GM21423 (cell line): ENCODE data around the gene SYNDIG1.

Source experiments
- ATAC-seq: cut with Tn5 transposase; IDR thresholded peaks from one replicate; pipeline ENCODE4 v1.9.1; 2021; ENCODE audit warnings: mild to moderate bottlenecking, moderate library complexity; ENCODE audit not compliant: unreplicated experiment

SYNDIG1 gene

GRCh38 chr20:24653306-24653705, 183.9 kb downstream of the SYNDIG1 start:
- no peak for ATAC-seq

- no peak for ATAC-seq
Observed at GRCh38 chr20:24654425-24654824, 185.0 kb downstream of the SYNDIG1 start.

GRCh38 chr20:24656391-24656790, 187.0 kb downstream of the SYNDIG1 start:
- ATAC-seq, result no peak

- no peak for ATAC-seq
Observed at GRCh38 chr20:24657196-24657595, 187.8 kb downstream of the SYNDIG1 start.

- ATAC-seq, result no peak
Observed at GRCh38 chr20:24657878-24658620, 188.6 kb downstream of the SYNDIG1 start.

GRCh38 chr20:24658920-24659660, 189.7 kb downstream of the SYNDIG1 start:
- ATAC-seq, result no peak

GRCh38 chr20:24659835-24660234, 190.4 kb downstream of the SYNDIG1 start:
- no peak for ATAC-seq

- no peak for ATAC-seq
Observed at GRCh38 chr20:24660651-24661050, 191.2 kb downstream of the SYNDIG1 start.

GRCh38 chr20:24661255-24661654, 191.8 kb downstream of the SYNDIG1 start:
- ATAC-seq, result no peak

GRCh38 chr20:24662322-24662721, 192.9 kb downstream of the SYNDIG1 start:
- ATAC-seq, result no peak

GRCh38 chr20:24662752-24663365, 193.4 kb downstream of the SYNDIG1 start:
- no peak for ATAC-seq

GRCh38 chr20:24663496-24663895, 194.1 kb downstream of the SYNDIG1 start:
- ATAC-seq, result no peak

GRCh38 chr20:24664266-24664986, 195.0 kb downstream of the SYNDIG1 start:
- ATAC-seq, result no peak

- no peak for ATAC-seq
Observed at GRCh38 chr20:24665196-24665595, 195.8 kb downstream of the SYNDIG1 start.

GRCh38 chr20:24665741-24666191, 196.3 kb downstream of the SYNDIG1 start:
- no peak for ATAC-seq

GRCh38 chr20:24667689-24668383, 198.4 kb downstream of the SYNDIG1 start:
- no peak for ATAC-seq

GRCh38 chr20:24668384-24668702, 198.9 kb downstream of the SYNDIG1 start:
- no peak for ATAC-seq

- ATAC-seq, result no peak
Observed at GRCh38 chr20:24668791-24669190, 199.4 kb downstream of the SYNDIG1 start.

GRCh38 chr20:24669701-24670100, 200.3 kb downstream of the SYNDIG1 start:
- no peak for ATAC-seq

GRCh38 chr20:24670341-24670872, 201.0 kb downstream of the SYNDIG1 start:
- no peak for ATAC-seq
